Natural killer cell (primary cell): ENCODE data around the gene SIGLEC1. TPM values are rescaled to one million over a fixed set of nuclear protein-coding genes. Genes with fewer than 3 reads are reported as not detected.

ENCODE experiments used
- ATAC-seq, 3 donors: fragments of 150-1000 bp in 2 of 3; fragments of 200-7000 bp in 1 of 3; cut with Tn5 transposase; 1 replicate in 1 of 3; 2 replicates in 2 of 3; pipeline ENCODE4 v1.10.0; 2021; ENCODE audit warnings: mild to moderate bottlenecking in 2 of 3, moderate library complexity in 2 of 3
- DNase-seq, 2 donors: peaks; one replicate each; pipeline versions ENCODE4 v3.0.0 to v3.0.0-alpha.2; 2013 to 2021; ENCODE audit warnings: mixed read lengths in 1 of 2
- H3K27ac ChIP-seq: one replicate; pipeline ENCODE4 v1.5.1; 2013; ENCODE audit warnings: mild to moderate bottlenecking, low read length
- H3K27me3 ChIP-seq: one replicate; pipeline ENCODE4 v1.6.1; 2013; ENCODE audit warnings: low read length; ENCODE audit not compliant: control insufficient read depth, insufficient read depth
- H3K36me3 ChIP-seq: one replicate; pipeline ENCODE4 v1.6.1; 2013; ENCODE audit warnings: low read length; ENCODE audit not compliant: control insufficient read depth, insufficient read depth
- H3K4me1 ChIP-seq: one replicate; pipeline ENCODE4 v1.6.1; 2013; ENCODE audit warnings: low read length; ENCODE audit not compliant: control insufficient read depth, insufficient read depth
- H3K4me3 ChIP-seq: one replicate; pipeline ENCODE4 v1.5.1; 2013; ENCODE audit warnings: low read length
- H3K9me3 ChIP-seq: one replicate; pipeline ENCODE4 v1.6.1; 2013; ENCODE audit warnings: low read length; ENCODE audit not compliant: control insufficient read depth, insufficient read depth
- H3K27ac Mint-ChIP-seq, 2 donors: one replicate each; pipeline ENCODE4 v1.8.0; 2022; ENCODE audit warnings: mild to moderate bottlenecking in 2 of 2, mixed read lengths in 2 of 2, moderate library complexity in 1 of 2
- H3K27me3 Mint-ChIP-seq, 2 donors: one replicate each; pipeline ENCODE4 v1.8.0; 2022; ENCODE audit warnings: low read depth in 2 of 2, mixed read lengths in 2 of 2
- H3K36me3 Mint-ChIP-seq: one replicate; pipeline ENCODE4 v1.8.0; 2022; ENCODE audit warnings: mixed read lengths
- H3K4me1 Mint-ChIP-seq, 2 donors: one replicate each; pipeline ENCODE4 v1.8.0; 2022; ENCODE audit warnings: mixed read lengths in 2 of 2
- H3K4me3 Mint-ChIP-seq: one replicate; pipeline ENCODE4 v1.8.0; 2022; ENCODE audit warnings: mild to moderate bottlenecking, moderate library complexity, mixed read lengths
- H3K9me3 Mint-ChIP-seq, 2 donors: one replicate each; pipeline ENCODE4 v1.8.0; 2022; ENCODE audit warnings: mixed read lengths in 2 of 2
- WGBS: methylation state at CpG from one replicate; pipeline ENCODE4 v1.1.7; 2013; ENCODE audit warnings: missing lambda C conversion rate; ENCODE audit not compliant: insufficient coverage; 5-methylcytosine and 5-hydroxymethylcytosine counted together
- intact Hi-C: fragments of 100-400 bp; cut with micrococcal nuclease; formaldehyde crosslinking; loops from one replicate; pipeline ENCODE4 v1.14.2; 2022
- total RNA-seq, 4 donors: library from RNA; stranded (reverse); fragments of 120-200 nt in 1 of 4; gene quantifications; one replicate each; pipeline versions ENCODE4 v1.2.3 to v1.2.4, GENCODE V29; 2013 to 2022
- TF ChIP-seq, protein P1 (sequence below): fragments of 200-600 bp; IDR thresholded peaks from one replicate; pipeline ENCODE4 v1.8.0; 2022; ENCODE audit warnings: antibody characterized with exemption

Gene SIGLEC1
- total RNA-seq, 3 donors from 2014 or later (not counting 1 experiment from before 2014, with no cell fraction given), result 0.09 to 0.36 (median 0.30) TPM

DNA sequence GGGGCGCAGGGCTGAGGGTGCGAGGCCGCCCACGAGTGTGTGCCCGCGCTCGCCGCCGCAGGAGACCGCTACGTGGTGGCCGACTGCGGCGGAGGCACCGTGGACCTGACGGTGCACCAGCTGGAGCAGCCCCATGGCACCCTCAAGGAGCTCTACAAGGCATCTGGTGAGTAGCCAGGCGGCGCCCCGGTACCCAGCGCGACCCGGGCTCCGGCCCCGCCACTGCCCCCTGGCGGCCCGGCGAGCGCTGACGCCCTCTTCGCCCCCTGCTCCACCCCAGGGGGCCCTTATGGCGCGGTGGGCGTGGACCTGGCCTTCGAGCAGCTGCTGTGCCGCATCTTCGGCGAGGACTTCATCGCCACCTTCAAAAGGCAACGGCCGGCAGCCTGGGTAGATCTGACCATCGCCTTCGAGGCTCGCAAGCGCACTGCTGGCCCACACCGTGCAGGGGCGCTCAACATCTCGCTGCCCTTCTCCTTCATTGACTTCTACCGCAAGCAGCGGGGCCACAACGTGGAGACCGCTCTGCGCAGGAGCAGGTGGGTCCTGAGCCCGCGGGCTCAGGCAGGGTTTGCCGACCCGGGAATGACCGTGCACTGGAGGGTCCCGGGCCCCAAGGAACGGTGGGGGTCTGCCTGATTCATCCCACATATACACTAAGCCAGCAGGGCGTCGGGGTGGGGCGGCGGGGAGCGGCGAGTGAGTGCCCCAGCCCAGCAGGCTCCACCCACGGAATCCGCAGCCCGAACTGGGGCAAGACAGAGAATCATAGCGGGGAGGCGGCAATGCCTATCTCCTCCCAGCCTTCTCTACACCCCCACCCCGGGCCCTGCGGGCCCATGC lies 37.5 kb upstream of the SIGLEC1 start:
- TF ChIP-seq, protein P1, sequence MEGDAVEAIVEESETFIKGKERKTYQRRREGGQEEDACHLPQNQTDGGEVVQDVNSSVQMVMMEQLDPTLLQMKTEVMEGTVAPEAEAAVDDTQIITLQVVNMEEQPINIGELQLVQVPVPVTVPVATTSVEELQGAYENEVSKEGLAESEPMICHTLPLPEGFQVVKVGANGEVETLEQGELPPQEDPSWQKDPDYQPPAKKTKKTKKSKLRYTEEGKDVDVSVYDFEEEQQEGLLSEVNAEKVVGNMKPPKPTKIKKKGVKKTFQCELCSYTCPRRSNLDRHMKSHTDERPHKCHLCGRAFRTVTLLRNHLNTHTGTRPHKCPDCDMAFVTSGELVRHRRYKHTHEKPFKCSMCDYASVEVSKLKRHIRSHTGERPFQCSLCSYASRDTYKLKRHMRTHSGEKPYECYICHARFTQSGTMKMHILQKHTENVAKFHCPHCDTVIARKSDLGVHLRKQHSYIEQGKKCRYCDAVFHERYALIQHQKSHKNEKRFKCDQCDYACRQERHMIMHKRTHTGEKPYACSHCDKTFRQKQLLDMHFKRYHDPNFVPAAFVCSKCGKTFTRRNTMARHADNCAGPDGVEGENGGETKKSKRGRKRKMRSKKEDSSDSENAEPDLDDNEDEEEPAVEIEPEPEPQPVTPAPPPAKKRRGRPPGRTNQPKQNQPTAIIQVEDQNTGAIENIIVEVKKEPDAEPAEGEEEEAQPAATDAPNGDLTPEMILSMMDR, result peak; percentile 33
- H3K27ac Mint-ChIP-seq, result no peak overlapping the region
- peaks cover under 1 to 12% of the 10 kb centered on the region in 2 donors for H3K4me1 Mint-ChIP-seq
- no peaks in the 10 kb centered on the region for H3K9me3 ChIP-seq
- ATAC-seq, result peak in 1 of 3 donors; percentile 29
- intact Hi-C loops, result no loop called here
- DNase-seq, result peak in 1 of 2 donors; percentile 49
- H3K36me3 Mint-ChIP-seq, result no peaks in the 10 kb centered on the region
- H3K27me3 ChIP-seq, result no peaks in the 10 kb centered on the region
- no peak overlapping the region for H3K27ac ChIP-seq
- no peaks in the 10 kb centered on the region for H3K9me3 Mint-ChIP-seq
- no peak overlapping the region for H3K4me3 Mint-ChIP-seq
- no peak overlapping the region for H3K4me3 ChIP-seq
- no peaks in the 10 kb centered on the region for H3K36me3 ChIP-seq
- 69% methylated on average over 70 of the region's 72 CpGs for WGBS
- H3K27me3 Mint-ChIP-seq, result no peaks in the 10 kb centered on the region
- H3K4me1 ChIP-seq, result peaks cover 7% of the 10 kb centered on the region

DNA sequence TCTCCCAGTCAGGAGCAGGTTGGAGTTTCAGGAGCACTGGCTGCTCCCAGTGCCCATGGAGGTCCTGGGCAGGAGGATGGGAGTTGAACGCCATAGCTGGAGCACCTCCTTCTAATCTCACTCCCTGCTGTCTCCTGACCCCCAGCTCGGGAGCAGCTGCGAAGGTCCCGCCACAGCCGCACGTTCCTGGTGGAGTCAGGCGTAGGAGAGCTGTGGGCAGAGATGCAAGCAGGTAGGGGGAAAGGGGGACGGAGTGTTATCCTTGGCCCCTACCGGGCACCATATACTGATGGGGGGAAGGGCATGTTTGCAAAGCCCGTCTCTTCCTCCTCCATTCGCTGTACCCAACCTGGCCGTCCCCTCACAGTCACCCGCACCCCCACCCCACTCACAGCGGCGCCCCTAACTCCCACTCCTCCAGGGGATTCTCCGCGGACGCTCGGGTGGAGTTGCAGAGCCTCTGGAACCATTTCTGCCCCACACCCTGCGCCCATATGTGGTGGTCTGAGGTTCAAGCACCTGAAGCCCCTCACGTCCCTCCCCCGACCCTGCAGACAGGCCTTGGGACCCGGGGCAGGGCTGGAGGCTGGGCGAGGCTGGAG lies 36.8 kb upstream of the SIGLEC1 start:
- Histone ChIP-seq H3K4me3 (no peak overlapping the region), H3K27me3 (no peaks in the 10 kb centered on the region), H3K4me1 (peaks cover 11% of the 10 kb centered on the region), H3K27ac (no peak overlapping the region), H3K9me3 (no peaks in the 10 kb centered on the region), H3K36me3 (no peaks in the 10 kb centered on the region)
- H3K4me3 Mint-ChIP-seq, result no peak overlapping the region
- no peaks in the 10 kb centered on the region for H3K9me3 Mint-ChIP-seq
- DNase-seq (no peak), ATAC-seq (no peak)
- 82% methylated on average over 22 of the region's 24 CpGs for WGBS
- TF ChIP-seq, protein P1, result no peak
- no peak overlapping the region for H3K27ac Mint-ChIP-seq
- H3K27me3 Mint-ChIP-seq, result no peaks in the 10 kb centered on the region
- intact Hi-C loops, result no loop called here
- H3K36me3 Mint-ChIP-seq, result no peaks in the 10 kb centered on the region
- H3K4me1 Mint-ChIP-seq, result peaks cover 4 to 19% of the 10 kb centered on the region in 2 donors

DNA sequence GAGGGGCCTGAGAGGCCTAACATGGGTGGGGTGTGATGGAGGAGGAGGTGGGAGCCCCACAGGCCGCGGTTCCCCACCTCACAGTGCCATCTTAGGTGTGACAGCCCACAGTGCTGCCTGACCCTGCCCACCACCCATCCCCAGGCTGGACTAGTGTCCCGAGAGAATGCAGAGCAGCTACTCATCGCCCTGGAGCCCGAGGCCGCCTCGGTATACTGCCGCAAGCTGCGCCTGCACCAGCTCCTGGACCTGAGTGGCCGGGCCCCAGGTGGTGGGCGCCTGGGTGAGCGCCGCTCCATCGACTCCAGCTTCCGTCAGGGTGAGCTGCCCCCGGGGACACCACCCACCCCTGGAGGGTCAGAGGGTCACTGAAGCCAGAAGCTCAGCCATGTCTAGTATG lies 35.7 kb upstream of the SIGLEC1 start:
- Mint-ChIP-seq H3K4me3 (no peak overlapping the region), H3K36me3 (no peaks in the 10 kb centered on the region), H3K9me3 (no peaks in the 10 kb centered on the region), H3K4me1 (peaks cover 4 to 21% of the 10 kb centered on the region in 2 donors), H3K27ac (no peak overlapping the region), H3K27me3 (no peaks in the 10 kb centered on the region)
- Histone ChIP-seq H3K4me1 (peaks cover 11% of the 10 kb centered on the region), H3K4me3 (no peak overlapping the region), H3K27ac (no peak overlapping the region), H3K9me3 (no peaks in the 10 kb centered on the region), H3K36me3 (no peaks in the 10 kb centered on the region), H3K27me3 (no peaks in the 10 kb centered on the region)
- TF ChIP-seq, protein P1, result no peak
- intact Hi-C loops, result no loop called here
- ATAC-seq, result no peak
- DNase-seq, result no peak
- 95% methylated on average over 14 of the region's 16 CpGs for WGBS
